Cardiac fibroblast (primary cell): ENCODE data around the gene OR6X1.

Experiments used
- DNase-seq, 2 donors: peaks; one replicate each; pipeline versions ENCODE4 v3.0.0 to v3.0.0-alpha.2; 2010; ENCODE audit warnings: low read depth in 2 of 2
- H3K4me3 ChIP-seq, 2 donors: replicated peaks in 1 of 2; 1 replicate in 1 of 2; 2 replicates in 1 of 2; pipeline ENCODE4 v1.5.1; 2011; ENCODE audit warnings: low read depth in 2 of 2, low read length in 2 of 2, mild to moderate bottlenecking in 2 of 2, moderate library complexity in 1 of 2
- TF ChIP-seq, protein P1 (sequence below): IDR thresholded peaks from one replicate; pipeline ENCODE4 v1.5.1; 2011; ENCODE audit warnings: low read depth, mild to moderate bottlenecking, low read length, inconsistent platforms

The OR6X1 gene

DNA sequence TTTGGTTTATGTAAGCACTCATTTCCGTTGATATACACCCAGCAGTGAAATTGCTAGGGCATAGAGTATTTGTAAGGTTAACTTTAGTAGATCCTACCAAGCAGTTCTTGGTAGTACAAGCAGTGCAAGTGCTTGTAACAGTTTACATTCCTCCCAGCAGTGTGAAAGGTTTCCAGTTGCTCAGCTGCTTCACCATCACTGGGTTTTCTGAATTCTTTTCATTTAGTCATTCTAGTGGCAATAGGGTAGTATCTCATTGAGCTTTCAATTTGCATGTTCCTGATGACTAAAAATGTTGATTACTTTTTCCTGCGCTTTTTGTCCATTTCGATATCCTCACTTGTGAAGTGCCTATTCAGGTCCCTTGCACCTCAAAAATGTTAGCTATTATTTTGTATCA lies 47.1 kb downstream of the OR6X1 start:
- TF ChIP-seq, protein P1, sequence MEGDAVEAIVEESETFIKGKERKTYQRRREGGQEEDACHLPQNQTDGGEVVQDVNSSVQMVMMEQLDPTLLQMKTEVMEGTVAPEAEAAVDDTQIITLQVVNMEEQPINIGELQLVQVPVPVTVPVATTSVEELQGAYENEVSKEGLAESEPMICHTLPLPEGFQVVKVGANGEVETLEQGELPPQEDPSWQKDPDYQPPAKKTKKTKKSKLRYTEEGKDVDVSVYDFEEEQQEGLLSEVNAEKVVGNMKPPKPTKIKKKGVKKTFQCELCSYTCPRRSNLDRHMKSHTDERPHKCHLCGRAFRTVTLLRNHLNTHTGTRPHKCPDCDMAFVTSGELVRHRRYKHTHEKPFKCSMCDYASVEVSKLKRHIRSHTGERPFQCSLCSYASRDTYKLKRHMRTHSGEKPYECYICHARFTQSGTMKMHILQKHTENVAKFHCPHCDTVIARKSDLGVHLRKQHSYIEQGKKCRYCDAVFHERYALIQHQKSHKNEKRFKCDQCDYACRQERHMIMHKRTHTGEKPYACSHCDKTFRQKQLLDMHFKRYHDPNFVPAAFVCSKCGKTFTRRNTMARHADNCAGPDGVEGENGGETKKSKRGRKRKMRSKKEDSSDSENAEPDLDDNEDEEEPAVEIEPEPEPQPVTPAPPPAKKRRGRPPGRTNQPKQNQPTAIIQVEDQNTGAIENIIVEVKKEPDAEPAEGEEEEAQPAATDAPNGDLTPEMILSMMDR = no peak
- H3K4me3 ChIP-seq = no peak overlapping the region
- no peak for DNase-seq

DNA sequence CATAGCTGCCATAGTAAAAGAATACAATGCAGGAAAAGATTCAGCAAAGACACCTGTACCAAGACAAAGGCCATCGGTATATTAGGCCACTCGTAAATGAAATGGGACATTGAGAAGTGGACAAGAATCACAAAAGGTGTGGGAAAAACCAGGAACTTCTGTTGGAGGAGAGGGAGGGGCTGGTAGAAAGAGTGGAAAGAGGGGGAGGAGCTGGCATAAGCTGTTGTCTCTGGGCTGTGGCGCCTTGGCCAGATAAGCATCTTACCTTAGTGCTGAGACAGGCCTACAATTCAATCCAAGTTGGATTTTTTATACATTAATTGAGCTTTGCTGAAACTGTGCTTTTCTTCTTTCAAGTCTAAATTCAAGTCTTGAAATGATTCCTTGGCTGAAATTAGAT lies 50.0 kb downstream of the OR6X1 start:
- no peak overlapping the region for H3K4me3 ChIP-seq
- DNase-seq = no peak
- TF ChIP-seq, protein P1 = no peak
